GM12892 (cell line): Measurements from ENCODE around the gene TMEM221.

Experiments
- POLR2A ChIP-seq: IDR thresholded peaks from 2 replicates; pipeline ENCODE4 v1.6.1; 2011; ENCODE audit warnings: low read depth, low read length, control low read depth
- POLR2AphosphoS5 ChIP-seq: IDR thresholded peaks from 2 replicates; pipeline ENCODE4 v1.6.1; 2011; ENCODE audit warnings: low read depth, low read length, control low read depth
- TAF1 ChIP-seq: IDR thresholded peaks from 2 replicates; pipeline ENCODE4 v1.6.1; 2011; ENCODE audit warnings: low read depth, mild to moderate bottlenecking, control low read depth, low read length, borderline replicate concordance

- peak; percentile 0; the same call in 1 of the 2 replicates for TF ChIP-seq POLR2A
- no peak for TF ChIP-seq POLR2AphosphoS5
- no peak for TF ChIP-seq TAF1
Measured at GRCh38 chr19:17419154-17419620, 29.3 kb downstream of the TMEM221 start.
